Uterus (tissue), 4 donors: ENCODE data around the gene TRIM17. TPM values are rescaled to one million over a fixed set of nuclear protein-coding genes. Genes with fewer than 3 reads are reported as not detected.

ENCODE experiments used
- DNase-seq, 2 donors: peaks; one replicate each; pipeline ENCODE4 v3.0.0-alpha.2; 2019 to 2020
- H3K27ac ChIP-seq, 2 donors: fragments of 200-600 bp; sonication (generic); 1 replicate in 1 of 2; 2 replicates in 1 of 2; pipeline ENCODE4 v1.5.1; 2016 to 2018
- H3K27me3 ChIP-seq, 2 donors: fragments of 200-600 bp; sonication (generic); one replicate each; pipeline ENCODE4 v1.5.1; 2018 to 2019; ENCODE audit warnings: control low read depth in 1 of 2
- H3K36me3 ChIP-seq, 2 donors: fragments of 200-600 bp; sonication (generic); one replicate each; pipeline ENCODE4 v1.5.1; 2019; ENCODE audit warnings: control low read depth in 1 of 2
- H3K4me1 ChIP-seq, 2 donors: fragments of 200-600 bp; sonication (generic); one replicate each; pipeline ENCODE4 v1.5.1; 2018 to 2019; ENCODE audit warnings: control low read depth in 1 of 2
- H3K4me3 ChIP-seq, 2 donors: fragments of 200-600 bp; sonication (generic); 1 replicate in 1 of 2; 2 replicates in 1 of 2; pipeline ENCODE4 v1.5.1; 2018 to 2019; ENCODE audit warnings: mild to moderate bottlenecking in 1 of 2
- H3K9me3 ChIP-seq, 2 donors: fragments of 200-600 bp; sonication (generic); one replicate each; pipeline ENCODE4 v1.5.1; 2019; ENCODE audit warnings: control low read depth in 1 of 2
- CTCF ChIP-seq, 4 experiments: fragments of 200-600 bp in 2 of 4; fragments of 450-650 bp in 2 of 4; sonication (generic) in 2 of 4; IDR thresholded peaks; one replicate each; pipeline ENCODE4 v1.5.1; 2016 to 2019; ENCODE audit warnings: antibody characterized with exemption in 4 of 4, mild to moderate bottlenecking in 2 of 4, moderate library complexity in 1 of 4
- POLR2A ChIP-seq, 2 donors: fragments of 450-650 bp; IDR thresholded peaks; one replicate each; pipeline ENCODE4 v1.6.1; 2016; ENCODE audit warnings: antibody characterized with exemption in 2 of 2, mild to moderate bottlenecking in 1 of 2, moderate library complexity in 1 of 2
- intact Hi-C: fragments of 100-400 bp; cut with DNase I; formaldehyde crosslinking; loops from one replicate; pipeline ENCODE4 v1.15.1; 2023; ENCODE audit warnings: low total_unique reads
- total RNA-seq, 4 donors: library from RNA; depleted of rRNA in 3 of 4; stranded (reverse); fragments of >200 nt in 3 of 4; gene quantifications; one replicate each; pipeline versions ENCODE4 v1.1.0 to v1.2.4, GENCODE V29; 2014 to 2023
- donor health status: DM: yes; HTN: yes; CAD: no.

Gene TRIM17, protein sequence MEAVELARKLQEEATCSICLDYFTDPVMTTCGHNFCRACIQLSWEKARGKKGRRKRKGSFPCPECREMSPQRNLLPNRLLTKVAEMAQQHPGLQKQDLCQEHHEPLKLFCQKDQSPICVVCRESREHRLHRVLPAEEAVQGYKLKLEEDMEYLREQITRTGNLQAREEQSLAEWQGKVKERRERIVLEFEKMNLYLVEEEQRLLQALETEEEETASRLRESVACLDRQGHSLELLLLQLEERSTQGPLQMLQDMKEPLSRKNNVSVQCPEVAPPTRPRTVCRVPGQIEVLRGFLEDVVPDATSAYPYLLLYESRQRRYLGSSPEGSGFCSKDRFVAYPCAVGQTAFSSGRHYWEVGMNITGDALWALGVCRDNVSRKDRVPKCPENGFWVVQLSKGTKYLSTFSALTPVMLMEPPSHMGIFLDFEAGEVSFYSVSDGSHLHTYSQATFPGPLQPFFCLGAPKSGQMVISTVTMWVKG
- total RNA-seq = 1 to 10 TPM in 2 of 4 donors, not detected in 2; 3.2 to 5.9 TPM

DNA sequence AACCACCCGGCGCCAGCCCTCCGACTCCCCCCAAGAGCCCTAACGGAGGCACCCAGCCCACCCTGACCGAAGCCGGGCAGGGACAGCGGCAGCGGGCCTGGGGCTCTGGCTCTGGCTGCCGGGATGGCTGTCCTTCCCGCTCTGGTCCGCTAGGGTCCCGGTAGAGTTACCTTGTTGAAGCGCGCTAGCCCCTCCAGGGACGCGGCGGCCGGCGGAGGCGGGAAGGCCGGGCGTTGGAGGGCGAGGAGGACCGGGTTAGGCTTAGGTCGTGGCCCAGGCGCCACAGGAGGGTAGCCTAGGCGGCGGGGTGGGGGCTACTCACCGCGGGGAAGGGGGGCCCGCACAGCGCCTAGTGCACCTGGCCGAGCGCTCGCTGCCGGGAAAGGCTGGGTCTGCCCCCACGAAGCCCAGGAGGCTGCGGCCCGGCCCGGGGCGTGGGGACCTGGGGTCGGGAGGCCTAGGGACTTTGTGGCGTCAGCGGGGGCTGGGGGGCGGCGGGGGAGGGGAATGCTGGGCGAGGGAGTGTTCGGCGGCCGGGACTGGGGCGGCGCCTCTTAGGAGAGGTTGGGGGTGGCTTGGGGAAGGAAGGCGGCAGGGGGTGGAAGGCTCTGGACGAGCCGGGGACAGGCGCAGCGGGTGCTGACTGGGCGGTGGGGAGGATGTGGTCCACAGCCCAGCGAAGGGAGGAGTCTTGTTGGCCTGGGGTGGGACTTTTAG, at the start of gene TRIM17:
Gene TRIM17 (minus strand): TSS at position 645 of the 717 bp plus-strand sequence. CDS start 1,789 bp downstream, outside the sequence.
- Histone ChIP-seq H3K4me1 (peaks cover 5 to 11% of the 10 kb centered on the region in 2 donors), H3K9me3 (no peaks in the 10 kb centered on the region), H3K27me3 (peaks cover 2 to 4% of the 10 kb centered on the region in 2 donors), H3K36me3 (no peaks in the 10 kb centered on the region), H3K4me3 (peak within 1 kb of the TSS; percentile 12 to 32), H3K27ac (peak within 1 kb of the TSS in 1 of 2 donors; percentile 12)
- intact Hi-C loops = no loop called here
- TF ChIP-seq CTCF (IDR thresholded peaks at IDR 0.05) = peak in 2 of 4 experiments; percentile 48
- no peak for TF ChIP-seq POLR2A (IDR thresholded peaks at IDR 0.05)
- no peak for DNase-seq

GRCh38 chr1:228465571-228466146, 49.0 kb upstream of the TRIM17 start:
- TF ChIP-seq POLR2A (IDR thresholded peaks at IDR 0.05) (no peak), CTCF (IDR thresholded peaks at IDR 0.05) (no peak)
- no peak for DNase-seq
- intact Hi-C loops = no loop called here

GRCh38 chr1:228465141-228465540, 48.5 kb upstream of the TRIM17 start:
- Histone ChIP-seq H3K4me1 (no peaks in the 10 kb centered on the region), H3K4me3 (no peak overlapping the region), H3K9me3 (no peaks in the 10 kb centered on the region), H3K27me3 (peaks cover 13 to 63% of the 10 kb centered on the region in 2 donors), H3K27ac (no peak overlapping the region), H3K36me3 (no peaks in the 10 kb centered on the region)
- intact Hi-C loops = no loop called here
- no peak for DNase-seq
- no peak for TF ChIP-seq POLR2A (IDR thresholded peaks at IDR 0.05)
- no peak for TF ChIP-seq CTCF (IDR thresholded peaks at IDR 0.05)

More at GRCh38 chr1:228465571-228466146, 49.0 kb upstream of the TRIM17 start:
- H3K4me3 ChIP-seq = no peak overlapping the region
- H3K27me3 ChIP-seq = peaks cover 13 to 63% of the 10 kb centered on the region in 2 donors
- H3K27ac ChIP-seq = no peak overlapping the region
- no peaks in the 10 kb centered on the region for H3K4me1 ChIP-seq
- H3K9me3 ChIP-seq = no peaks in the 10 kb centered on the region
- no peaks in the 10 kb centered on the region for H3K36me3 ChIP-seq

- TF ChIP-seq CTCF (IDR thresholded peaks at IDR 0.05) (no peak), POLR2A (IDR thresholded peaks at IDR 0.05) (no peak)
- Histone ChIP-seq H3K27ac (no peak overlapping the region), H3K9me3 (no peaks in the 10 kb centered on the region), H3K27me3 (peaks cover 9 to 57% of the 10 kb centered on the region in 2 donors), H3K4me3 (peak overlapping the region in 1 of 2 donors; percentile 13), H3K36me3 (no peaks in the 10 kb centered on the region), H3K4me1 (no peaks in the 10 kb centered on the region)
- intact Hi-C loops = no loop called here
- DNase-seq = peak; percentile 42 to 44
Measured at GRCh38 chr1:228464487-228464983, 47.9 kb upstream of the TRIM17 start.
